CD4-positive, CD25-positive, alpha-beta regulatory T cell (primary cell): Measurements from ENCODE around the gene SIGLEC10. TPM values are rescaled to one million over a fixed set of nuclear protein-coding genes. Genes with fewer than 3 reads are reported as not detected.

Source experiments
- ATAC-seq, 2 donors: fragments of 150-1000 bp; cut with Tn5 transposase; one replicate each; pipeline ENCODE4 v1.10.0; 2021; ENCODE audit warnings: low read depth in 2 of 2, moderate number of reproducible peaks in 2 of 2, moderate library complexity in 1 of 2
- DNase-seq, 3 donors: peaks; one replicate each; pipeline versions ENCODE4 v3.0.0 to v3.0.0-alpha.2; 2012 to 2022; ENCODE audit warnings: mixed read lengths in 1 of 3
- H3K27ac ChIP-seq: one replicate; pipeline ENCODE4 v1.7.0; 2013; ENCODE audit warnings: mild to moderate bottlenecking, low read length; ENCODE audit not compliant: insufficient read depth, poor library complexity, severe bottlenecking
- H3K27me3 ChIP-seq: one replicate; pipeline ENCODE4 v1.7.0; 2013; ENCODE audit warnings: low read length; ENCODE audit not compliant: control insufficient read depth, insufficient read depth
- H3K36me3 ChIP-seq: one replicate; pipeline ENCODE4 v1.7.0; 2013; ENCODE audit warnings: mild to moderate bottlenecking, low read length, moderate library complexity; ENCODE audit not compliant: control insufficient read depth, insufficient read depth
- H3K4me1 ChIP-seq: 2 replicates; pipeline ENCODE4 v1.7.0; 2013; ENCODE audit warnings: mild to moderate bottlenecking, low read length; ENCODE audit not compliant: insufficient read depth, control insufficient read depth, poor library complexity, severe bottlenecking
- H3K4me3 ChIP-seq: one replicate; pipeline ENCODE4 v1.7.0; 2013; ENCODE audit warnings: low read depth, mild to moderate bottlenecking, low read length, moderate library complexity
- H3K9me3 ChIP-seq, 2 experiments: 1 replicate in 1 of 2; 2 replicates in 1 of 2; pipeline ENCODE4 v1.7.0; 2013; ENCODE audit warnings: low read length in 2 of 2, mild to moderate bottlenecking in 1 of 2, moderate library complexity in 1 of 2; ENCODE audit not compliant: control insufficient read depth in 2 of 2
- H3K27ac Mint-ChIP-seq, 3 donors: one replicate each; pipeline ENCODE4 v1.8.0; 2020 to 2022; ENCODE audit warnings: mild to moderate bottlenecking in 3 of 3, mixed read lengths in 3 of 3, moderate library complexity in 2 of 3
- H3K27me3 Mint-ChIP-seq: one replicate; pipeline ENCODE4 v1.8.0; 2022; ENCODE audit warnings: mild to moderate bottlenecking, mixed read lengths
- H3K36me3 Mint-ChIP-seq: one replicate; pipeline ENCODE4 v1.8.0; 2020; ENCODE audit warnings: mixed read lengths
- H3K4me1 Mint-ChIP-seq, 4 donors: one replicate each; pipeline ENCODE4 v1.8.0; 2020 to 2022; ENCODE audit warnings: mixed read lengths in 4 of 4, mild to moderate bottlenecking in 1 of 4
- H3K4me3 Mint-ChIP-seq, 4 donors: one replicate each; pipeline ENCODE4 v1.8.0; 2020 to 2022; ENCODE audit warnings: mild to moderate bottlenecking in 4 of 4, mixed read lengths in 4 of 4, moderate library complexity in 3 of 4
- H3K9me3 Mint-ChIP-seq, 7 donors: one replicate each; pipeline ENCODE4 v1.8.0; 2020 to 2022; ENCODE audit warnings: mixed read lengths in 7 of 7, mild to moderate bottlenecking in 3 of 7, moderate library complexity in 2 of 7
- polyA plus RNA-seq, 4 donors: library from polyadenylated mRNA; unstranded; fragments of 300-500 nt; fragmentation: Illumina TruSeq; gene quantifications; one replicate each; pipeline ENCODE4 v1.2.3, GENCODE V29; 2021
- total RNA-seq: library from RNA; stranded (reverse); gene quantifications from one replicate; pipeline ENCODE4 v1.2.3, GENCODE V29; 2022

Gene SIGLEC10
- total and polyA plus RNA-seq, 5 donors from 2014 or later: 0.15 to 0.37 (median 0.27) TPM; not detected in 1

- Mint-ChIP-seq H3K9me3 (no peaks in the 10 kb centered on the region), H3K36me3 (no peaks in the 10 kb centered on the region), H3K27me3 (no peaks in the 10 kb centered on the region), H3K4me1 (peaks cover 0 to 70% (median 43%) of the 10 kb centered on the region in 4 donors), H3K4me3 (peak overlapping the region; percentile 92 to 100 (median 98)), H3K27ac (peak overlapping the region; percentile 94 to 98 (median 96))
- H3K36me3 ChIP-seq: no peaks in the 10 kb centered on the region
- H3K4me3 ChIP-seq: peak overlapping the region; percentile 95
- DNase-seq (peak; percentile 88 to 96 (median 92)), ATAC-seq (peak; percentile 53 to 58)
- peak overlapping the region; percentile 84 for H3K27ac ChIP-seq
- H3K9me3 ChIP-seq: no peaks in the 10 kb centered on the region
- no peaks in the 10 kb centered on the region for H3K27me3 ChIP-seq
- peaks cover 38% of the 10 kb centered on the region for H3K4me1 ChIP-seq
Measured at GRCh38 chr19:51366389-51367254, 50.8 kb downstream of the SIGLEC10 start.

- Mint-ChIP-seq H3K4me3 (peak within 1 kb of the TSS; percentile 92 to 100 (median 98)), H3K4me1 (peaks cover 0 to 63% (median 40%) of the 10 kb centered on the region in 4 donors), H3K27ac (peak within 1 kb of the TSS; percentile 94 to 98 (median 96)), H3K27me3 (no peaks in the 10 kb centered on the region), H3K36me3 (no peaks in the 10 kb centered on the region), H3K9me3 (no peaks in the 10 kb centered on the region)
- no peak for DNase-seq
- Histone ChIP-seq H3K9me3 (no peaks in the 10 kb centered on the region), H3K36me3 (no peaks in the 10 kb centered on the region), H3K4me3 (peak within 1 kb of the TSS; percentile 95), H3K4me1 (peaks cover 38% of the 10 kb centered on the region), H3K27ac (peak within 1 kb of the TSS; percentile 84), H3K27me3 (no peaks in the 10 kb centered on the region)
- no peak for ATAC-seq
Measured at GRCh38 chr19:51365965-51366388, 51.5 kb downstream of the SIGLEC10 start, which contains the start of gene ETFB. TSS of gene ETFB (minus strand) at chr19:51366388. CDS start at chr19:51366326, 62 bp downstream.

GRCh38 chr19:51365211-51365964 is 52.1 kb downstream of the SIGLEC10 start:
- Mint-ChIP-seq H3K4me1 (peaks cover 0 to 59% (median 38%) of the 10 kb centered on the region in 4 donors), H3K27me3 (no peaks in the 10 kb centered on the region), H3K4me3 (peak overlapping the region; percentile 92 to 100 (median 98)), H3K36me3 (no peaks in the 10 kb centered on the region), H3K9me3 (no peaks in the 10 kb centered on the region), H3K27ac (peak overlapping the region; percentile 94 to 98 (median 96))
- Histone ChIP-seq H3K4me1 (peaks cover 38% of the 10 kb centered on the region), H3K27ac (peak overlapping the region; percentile 84), H3K27me3 (no peaks in the 10 kb centered on the region), H3K9me3 (no peaks in the 10 kb centered on the region), H3K36me3 (no peaks in the 10 kb centered on the region), H3K4me3 (peak overlapping the region; percentile 95)
- DNase-seq: peak in 2 of 3 donors; percentile 25 to 43
- no peak for ATAC-seq

GRCh38 chr19:51364200-51365106 is 53.0 kb downstream of the SIGLEC10 start:
- Histone ChIP-seq H3K27ac (no peak overlapping the region), H3K36me3 (no peaks in the 10 kb centered on the region), H3K27me3 (no peaks in the 10 kb centered on the region), H3K9me3 (no peaks in the 10 kb centered on the region), H3K4me3 (no peak overlapping the region), H3K4me1 (peaks cover 38% of the 10 kb centered on the region)
- Mint-ChIP-seq H3K36me3 (no peaks in the 10 kb centered on the region), H3K4me1 (peaks cover 0 to 56% (median 36%) of the 10 kb centered on the region in 4 donors), H3K27me3 (no peaks in the 10 kb centered on the region), H3K4me3 (peak overlapping the region; percentile 69 to 94 (median 83)), H3K9me3 (no peaks in the 10 kb centered on the region), H3K27ac (peak overlapping the region in 1 of 3 donors; percentile 34)
- no peak for ATAC-seq
- DNase-seq: no peak

- no peak overlapping the region for H3K27ac Mint-ChIP-seq
- Histone ChIP-seq H3K4me1 (peaks cover 19% of the 10 kb centered on the region), H3K36me3 (no peaks in the 10 kb centered on the region), H3K27me3 (no peaks in the 10 kb centered on the region), H3K4me3 (no peak overlapping the region), H3K27ac (no peak overlapping the region), H3K9me3 (no peaks in the 10 kb centered on the region)
- H3K36me3 Mint-ChIP-seq: no peaks in the 10 kb centered on the region
- H3K4me1 Mint-ChIP-seq: peaks cover 4 to 47% (median 34%) of the 10 kb centered on the region in 4 donors
- peak overlapping the region in 1 of 4 donors; percentile 65 for H3K4me3 Mint-ChIP-seq
- H3K9me3 Mint-ChIP-seq: no peaks in the 10 kb centered on the region
- DNase-seq (no peak), ATAC-seq (no peak)
- no peaks in the 10 kb centered on the region for H3K27me3 Mint-ChIP-seq
Measured at GRCh38 chr19:51361239-51361638, 56.2 kb downstream of the SIGLEC10 start.

Other genes starting within 250 kb of the SIGLEC10 start
- 0.99 TPM for gene CD33, start 192.6 kb downstream of the SIGLEC10 start, total RNA-seq
- gene CD33, start 192.6 kb downstream of the SIGLEC10 start, polyA plus RNA-seq: 1 to 10 TPM in 1 of 4 donors, not detected in 3; 1.1 TPM
- gene SIGLECL1, start 166.6 kb downstream of the SIGLEC10 start, total RNA-seq: not detected
- gene SIGLECL1, start 166.6 kb downstream of the SIGLEC10 start, polyA plus RNA-seq: not detected
- gene IGLON5, start 106.0 kb downstream of the SIGLEC10 start, total RNA-seq: not detected
- not detected for gene IGLON5, start 106.0 kb downstream of the SIGLEC10 start, polyA plus RNA-seq
- 0.27 TPM for gene VSIG10L, start 75.5 kb downstream of the SIGLEC10 start, total RNA-seq
- under 1 TPM in 2 of 4 donors, not detected in 2; 0.15 to 0.37 TPM for gene VSIG10L, start 75.5 kb downstream of the SIGLEC10 start, polyA plus RNA-seq
- gene ETFB, start 51.3 kb downstream of the SIGLEC10 start, total RNA-seq: 41.7 TPM
- 100 to 1,000 TPM in 1 of 4 donors, 10 to 100 TPM in 3; 68.8 to 113 (median 79.5) TPM for gene ETFB, start 51.3 kb downstream of the SIGLEC10 start, polyA plus RNA-seq
- not detected for gene CLDND2, start 48.6 kb downstream of the SIGLEC10 start, total RNA-seq
- under 1 TPM in 1 of 4 donors, not detected in 3; 0.41 TPM for gene CLDND2, start 48.6 kb downstream of the SIGLEC10 start, polyA plus RNA-seq
- gene NKG7, start 45.0 kb downstream of the SIGLEC10 start, total RNA-seq: 1.8 TPM
- 10 to 100 TPM in 1 of 4 donors, 1 to 10 TPM in 3; 2.7 to 12.2 (median 4.5) TPM for gene NKG7, start 45.0 kb downstream of the SIGLEC10 start, polyA plus RNA-seq
- gene LIM2, start 29.7 kb downstream of the SIGLEC10 start, total RNA-seq: not detected
- not detected for gene LIM2, start 29.7 kb downstream of the SIGLEC10 start, polyA plus RNA-seq
- gene C19orf84, start 27.1 kb downstream of the SIGLEC10 start, total RNA-seq: not detected
- not detected for gene C19orf84, start 27.1 kb downstream of the SIGLEC10 start, polyA plus RNA-seq
- not detected for gene SIGLEC8, start 40.8 kb upstream of the SIGLEC10 start, total RNA-seq
- gene SIGLEC8, start 40.8 kb upstream of the SIGLEC10 start, polyA plus RNA-seq: not detected
- not detected for gene CEACAM18, start 60.9 kb upstream of the SIGLEC10 start, total RNA-seq
- gene CEACAM18, start 60.9 kb upstream of the SIGLEC10 start, polyA plus RNA-seq: not detected
- gene SIGLEC12, start 84.2 kb upstream of the SIGLEC10 start, total RNA-seq: not detected
- 1 to 10 TPM in 1 of 4 donors, under 1 TPM in 1, not detected in 2; 0.57 to 1.3 TPM for gene SIGLEC12, start 84.2 kb upstream of the SIGLEC10 start, polyA plus RNA-seq
- gene SIGLEC6, start 114.0 kb upstream of the SIGLEC10 start, total RNA-seq: not detected
- not detected for gene SIGLEC6, start 114.0 kb upstream of the SIGLEC10 start, polyA plus RNA-seq
- 5.2 TPM for gene ZNF175, start 153.6 kb upstream of the SIGLEC10 start, total RNA-seq
- 1 to 10 TPM in 3 of 4 donors, under 1 TPM in 1; 0.88 to 3.8 (median 2.5) TPM for gene ZNF175, start 153.6 kb upstream of the SIGLEC10 start, polyA plus RNA-seq
- gene SIGLEC5, start 212.8 kb upstream of the SIGLEC10 start, total RNA-seq: not detected
- gene SIGLEC5, start 212.8 kb upstream of the SIGLEC10 start, polyA plus RNA-seq: under 1 TPM in 1 of 4 donors, not detected in 3; 0.16 TPM
- gene SIGLEC14, start 229.2 kb upstream of the SIGLEC10 start, total RNA-seq: not detected
- under 1 TPM in 2 of 4 donors, not detected in 2; 0.08 to 0.18 TPM for gene SIGLEC14, start 229.2 kb upstream of the SIGLEC10 start, polyA plus RNA-seq